ENCODE measurements around the gene TFEC.

GRCh38 chr7:115940460-115941060 is 90.0 kb downstream of the TFEC start:
- TF ChIP-seq CTCF (conservative IDR thresholded peaks at IDR 0.05 in 1 of 2, IDR thresholded peaks at IDR 0.05 in 1 of 2; ENCODE audit: extremely low read depth in 1 of 2, insufficient read depth in 1 of 2, low read depth in 1 of 2, low read length in 2 of 2) = no peak
- TF ChIP-seq EZH2 (IDR thresholded peaks at IDR 0.05; ENCODE audit: borderline replicate concordance, low read length) = no peak

All from mammary epithelial cell (primary cell).